Embryonic facial prominence (tissue), 1 donor: ENCODE measurements around the gene MITF.
"Not testable (repeated sequence)": the region's sequence is repeated elsewhere in the genome, so short reads cannot be mapped to it uniquely, and the experiment has no call there.

Experiments used
- DNase-seq: peaks from one replicate; pipeline ENCODE4 v3.0.0-alpha.2; 2016; ENCODE audit errors: extremely low spot score

MITF gene

GRCh38 chr3:69787436-69788168 is 48.3 kb downstream of the MITF start:
- DNase-seq: no peak

GRCh38 chr3:69791106-69791505 is 51.8 kb downstream of the MITF start:
- DNase-seq: no peak

GRCh38 chr3:69791919-69792399 is 52.7 kb downstream of the MITF start:
- peak; percentile 31 for DNase-seq

GRCh38 chr3:69796126-69796525 is 56.9 kb downstream of the MITF start:
- DNase-seq: not testable (repeated sequence)

GRCh38 chr3:69803681-69804270 is 64.5 kb downstream of the MITF start:
- no peak for DNase-seq

DNA sequence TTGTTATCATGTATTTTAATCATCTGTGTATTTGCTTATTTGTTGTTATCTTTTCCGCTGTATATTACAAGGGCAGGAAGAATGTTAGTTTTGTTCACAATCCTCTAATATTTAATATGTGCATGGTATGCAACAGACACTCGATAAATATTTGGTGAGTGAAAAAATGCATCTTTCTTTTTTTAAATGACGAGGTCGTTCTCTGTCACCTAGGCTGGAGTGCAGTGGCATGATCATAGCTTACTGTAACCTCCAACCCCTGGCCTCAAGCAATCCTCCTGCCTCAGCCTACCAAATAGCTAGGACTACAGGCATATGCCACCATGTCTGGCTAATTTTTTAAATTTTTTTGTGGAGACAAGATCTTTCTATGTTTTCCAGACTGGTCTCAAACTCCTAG is 66.2 kb downstream of the MITF start:
- no peak for DNase-seq

DNA sequence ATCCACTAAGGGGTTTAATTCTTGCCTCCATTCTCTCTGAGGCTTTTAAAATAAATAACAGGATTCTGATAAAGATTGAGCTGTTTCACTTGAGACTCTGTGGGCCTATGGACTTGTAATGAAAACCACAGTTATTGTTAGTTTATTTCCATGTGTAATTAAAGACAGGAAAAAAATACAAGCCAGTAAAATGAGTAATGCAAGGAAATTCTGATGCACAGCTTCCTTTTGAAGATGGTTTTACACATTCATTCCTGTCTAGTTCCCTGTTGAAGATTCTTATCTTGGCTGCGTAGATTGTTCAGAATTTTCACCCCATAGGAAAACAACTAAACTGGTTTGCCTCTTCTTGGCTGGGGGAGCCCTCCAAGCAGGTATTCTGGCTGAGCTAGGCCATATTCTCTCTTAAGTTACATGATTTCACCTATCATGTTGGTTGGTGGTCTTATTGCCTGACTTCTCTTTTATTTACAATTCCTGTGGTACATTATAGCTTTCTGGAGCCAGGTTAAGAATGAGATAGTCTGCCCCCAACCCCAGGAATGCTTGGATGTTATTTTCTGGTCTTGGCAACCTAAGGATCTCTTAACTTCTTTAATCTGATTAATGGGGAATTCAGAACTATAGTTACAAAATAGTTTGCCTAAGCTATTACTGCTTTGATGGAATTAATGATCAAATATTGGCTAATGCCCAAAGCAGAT is 67.6 kb downstream of the MITF start:
- no peak for DNase-seq

DNA sequence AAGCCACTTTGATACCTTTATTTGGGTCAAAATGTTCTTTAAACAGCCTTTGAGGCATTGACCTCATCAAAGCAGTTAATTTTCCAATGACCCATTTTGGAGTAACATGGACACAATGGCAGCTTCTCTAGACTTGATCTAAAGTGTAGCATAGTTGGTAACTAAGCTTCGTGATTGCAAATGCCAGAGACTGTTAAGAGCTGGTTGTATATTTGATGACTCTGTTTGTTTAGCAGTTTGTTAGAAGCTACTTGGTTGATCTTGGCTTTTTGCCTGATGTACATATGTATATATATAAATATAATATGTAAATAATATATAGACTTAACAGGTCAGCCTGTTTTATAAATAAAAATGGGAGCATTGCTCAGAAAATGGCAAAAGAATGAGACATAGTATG is 68.4 kb downstream of the MITF start:
- no peak for DNase-seq

DNA sequence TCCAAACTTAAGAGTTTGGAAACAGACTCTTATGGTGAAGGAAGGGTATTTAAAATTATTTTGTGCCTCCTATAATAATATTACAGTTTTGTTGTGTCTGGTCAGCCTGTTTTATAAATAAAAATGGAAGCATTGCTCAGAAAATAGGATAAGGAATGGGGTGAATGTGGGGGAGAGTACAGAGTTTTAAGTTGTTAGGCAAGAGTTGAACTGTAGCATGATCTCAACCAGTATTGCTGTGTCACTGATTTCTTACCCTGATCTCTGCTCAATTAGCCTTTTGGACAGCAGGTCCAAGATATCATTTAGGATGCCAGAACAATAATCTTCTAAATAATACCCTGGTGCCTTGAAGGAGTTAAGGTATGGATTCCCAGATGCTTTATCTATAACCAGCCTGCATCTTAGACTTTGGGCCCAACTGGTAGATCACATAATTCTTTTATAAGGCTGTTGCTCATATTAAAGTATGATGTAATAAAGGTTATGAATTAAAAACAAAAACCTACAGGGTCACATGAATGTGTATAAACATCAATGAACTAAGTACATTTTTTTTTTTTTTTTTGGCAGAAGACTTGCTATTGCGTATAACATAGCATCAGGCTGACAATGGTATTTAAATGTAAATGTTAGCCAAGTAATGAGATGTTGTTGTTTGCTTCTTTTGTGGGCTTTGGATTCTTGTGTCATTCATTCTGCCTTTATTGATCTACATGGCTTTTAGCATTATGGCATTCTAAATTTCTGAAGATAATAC is 70.0 kb downstream of the MITF start:
- DNase-seq: no peak

GRCh38 chr3:69811452-69812401 is 72.5 kb downstream of the MITF start:
- DNase-seq: no peak

GRCh38 chr3:69815970-69816369 is 76.7 kb downstream of the MITF start:
- no peak for DNase-seq

DNA sequence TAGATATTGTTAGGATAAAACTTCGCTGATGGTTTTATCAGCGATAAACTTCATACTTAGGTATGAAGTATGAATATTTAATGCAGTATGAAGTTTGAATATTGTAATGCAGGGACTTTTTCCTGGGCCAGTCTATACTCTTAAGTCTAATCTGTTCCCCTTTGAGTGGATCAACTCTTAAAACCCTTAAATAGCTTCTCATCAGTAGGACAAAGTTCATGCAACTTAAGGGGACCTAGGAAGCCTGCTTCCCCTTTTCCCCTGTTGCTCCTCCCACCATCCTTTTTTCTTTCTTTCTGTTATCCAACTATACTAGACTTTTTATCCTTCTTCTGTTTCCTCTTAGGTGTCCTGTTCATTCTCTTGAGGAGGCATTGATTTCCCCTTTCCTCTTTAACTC is 78.7 kb downstream of the MITF start:
- no peak for DNase-seq

DNA sequence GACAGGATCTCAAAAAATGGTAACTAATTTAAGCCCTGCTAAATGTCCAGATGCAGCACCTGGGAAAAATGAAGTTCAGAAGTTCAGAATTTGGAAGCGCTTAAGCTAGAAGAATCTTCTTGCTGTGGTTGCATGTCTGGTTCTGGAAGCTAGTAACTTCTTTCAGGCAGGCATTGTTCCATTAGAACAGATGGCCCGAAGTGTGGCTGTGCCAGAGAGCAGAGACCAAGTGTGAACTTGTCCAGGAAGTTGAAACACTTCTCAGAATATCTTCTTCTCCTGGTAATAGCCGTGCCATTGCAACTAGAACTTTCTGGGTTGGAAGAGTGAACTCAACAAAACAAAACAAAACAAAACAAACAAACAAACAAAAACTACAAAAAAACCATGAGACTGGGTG is 80.0 kb downstream of the MITF start:
- DNase-seq: no peak

DNA sequence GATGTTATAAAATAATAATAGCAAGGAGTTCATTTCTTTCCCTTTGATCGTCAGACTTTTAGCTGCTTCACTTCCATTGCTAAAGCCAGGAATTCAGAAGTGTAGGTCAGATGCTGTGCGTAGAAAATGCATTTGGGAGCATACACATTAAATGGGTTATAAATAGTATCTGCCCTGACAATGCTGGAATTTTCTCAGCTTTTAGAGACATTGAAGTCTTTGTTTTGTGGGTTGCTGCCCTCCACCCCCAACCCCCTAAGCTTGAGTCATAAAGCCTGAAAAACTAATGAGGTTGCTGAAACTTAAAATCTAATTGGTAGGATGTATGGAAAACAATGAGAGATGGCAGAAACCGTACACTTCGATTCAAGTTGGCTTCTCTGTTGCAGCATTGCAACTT is 81.9 kb downstream of the MITF start:
- DNase-seq: no peak

- DNase-seq: no peak
Observed at GRCh38 chr3:69823743-69824142, 84.5 kb downstream of the MITF start.

- DNase-seq: no peak
Observed at GRCh38 chr3:69825446-69825845, 86.2 kb downstream of the MITF start.

GRCh38 chr3:69827127-69827526 is 87.9 kb downstream of the MITF start:
- DNase-seq: no peak

GRCh38 chr3:69828817-69829216 is 89.6 kb downstream of the MITF start:
- DNase-seq: no peak

DNA sequence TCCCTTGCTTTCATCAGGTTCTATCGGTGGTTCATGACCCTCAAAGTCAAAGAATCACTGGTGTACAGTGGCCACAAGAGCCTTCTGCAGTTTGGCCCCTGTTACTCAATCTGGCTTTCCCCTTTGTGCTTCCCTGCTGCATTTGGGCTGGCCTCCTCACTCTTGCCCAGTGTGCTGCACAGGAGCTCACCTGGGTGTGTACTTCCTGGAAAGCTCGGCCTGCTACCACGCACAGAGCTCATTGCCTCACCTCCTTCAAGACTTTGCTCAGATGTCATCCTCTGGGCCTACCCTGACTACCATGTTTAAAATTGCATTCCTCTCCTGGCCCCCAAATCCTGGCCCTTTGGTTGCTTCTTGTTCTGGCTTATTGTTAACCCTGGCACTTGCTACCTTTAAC is 90.9 kb downstream of the MITF start:
- DNase-seq: no peak

GRCh38 chr3:69831737-69832136 is 92.5 kb downstream of the MITF start:
- no peak for DNase-seq

DNA sequence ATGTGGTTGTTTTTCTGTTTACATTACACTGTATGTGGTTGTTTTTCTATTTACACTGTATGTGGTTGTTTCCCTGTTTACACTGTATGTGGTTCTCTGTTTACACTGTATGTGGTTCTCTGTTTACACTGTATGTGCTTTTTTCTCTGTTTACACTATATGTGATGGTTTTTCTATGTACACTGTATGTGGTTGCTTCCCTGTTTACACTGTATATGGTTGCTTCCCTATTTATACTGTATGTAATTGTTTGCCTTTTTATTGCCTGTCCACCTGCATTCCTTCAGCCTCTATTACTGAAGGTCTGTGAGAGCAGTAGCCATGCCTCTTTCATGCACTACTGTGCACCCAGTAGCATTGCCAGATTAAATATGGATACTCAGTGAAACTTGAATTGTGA is 94.3 kb downstream of the MITF start:
- DNase-seq: no peak
